Central memory CD4-positive, alpha-beta T cell (primary cell): Measurements from ENCODE around the gene NSMCE4A.
"Not testable (repeated sequence)": the region's sequence is repeated elsewhere in the genome, so short reads cannot be mapped to it uniquely, and the experiment has no call there.

Experiments used
- DNase-seq: peaks from one replicate; pipeline ENCODE4 v3.0.0; 2022

NSMCE4A gene

DNA sequence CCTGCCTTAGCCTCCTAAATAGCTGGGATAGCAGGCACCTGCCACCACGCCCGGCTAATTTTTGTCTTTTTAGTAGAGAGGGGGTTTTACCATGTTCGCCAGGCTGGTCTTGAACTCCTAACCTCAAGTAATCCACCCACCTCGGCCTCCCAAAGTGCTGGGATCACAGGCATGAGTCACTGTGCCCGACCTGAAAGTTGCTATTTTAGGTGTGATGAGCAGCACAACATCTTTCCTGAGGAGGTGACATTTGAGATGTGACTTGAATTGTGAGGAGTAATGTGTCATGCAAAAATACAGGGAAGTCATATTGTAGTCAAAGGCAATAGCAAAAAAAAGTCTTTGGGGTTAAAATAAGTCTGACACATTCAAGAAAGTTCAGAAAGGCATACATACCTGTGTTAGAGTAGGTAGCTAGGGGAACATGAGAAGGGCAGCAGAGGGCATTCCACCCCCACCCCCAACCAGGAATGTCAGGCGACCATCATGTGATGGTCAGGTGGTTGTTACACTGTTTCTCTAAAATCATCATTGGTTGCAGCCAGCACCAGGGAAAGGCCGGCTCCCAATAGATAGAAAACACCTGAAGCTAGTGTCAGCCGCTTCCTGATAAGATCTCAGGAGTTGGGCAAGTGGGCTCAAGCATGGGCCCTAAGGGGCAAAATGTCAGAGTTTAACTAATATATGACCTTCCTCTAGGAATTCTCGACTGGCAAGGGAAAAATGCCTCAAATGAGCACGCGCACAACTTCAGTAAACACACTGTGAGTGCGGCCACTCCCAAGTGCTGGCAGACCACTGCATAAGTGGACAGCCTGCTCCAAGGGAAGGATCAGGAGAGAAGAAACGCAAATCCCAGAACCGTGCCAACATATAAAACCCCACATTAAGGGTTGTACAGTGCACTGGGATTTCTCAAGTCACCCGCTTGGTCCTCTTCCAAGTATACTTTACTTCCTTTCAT is 13.6 kb upstream of the NSMCE4A start, which contains the start of gene TACC2:
Gene TACC2 (plus strand): TSS at position 803 of the 964 bp plus-strand sequence. CDS start 32,819 bp downstream, outside the sequence.
- DNase-seq, result no peak

DNA sequence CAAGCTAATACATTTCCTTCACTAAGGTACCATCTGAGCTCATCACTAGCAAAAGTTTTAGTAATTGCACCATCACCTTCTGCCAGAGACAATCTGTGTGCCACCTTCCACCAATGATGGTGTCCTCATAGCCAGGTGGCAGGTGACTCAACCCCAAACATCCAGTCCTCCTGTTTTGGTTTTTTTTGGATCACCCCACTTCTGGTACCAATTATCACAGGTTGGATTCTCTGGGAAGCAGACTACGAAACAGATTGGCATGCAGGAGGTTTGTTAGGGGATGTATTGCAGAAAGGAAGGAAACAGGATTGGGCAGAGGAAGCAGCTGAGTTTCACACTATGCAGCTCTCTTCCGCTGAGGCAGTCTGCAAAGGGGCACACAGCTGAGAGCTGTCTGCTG is 9.4 kb upstream of the NSMCE4A start:
- no peak for DNase-seq

DNA sequence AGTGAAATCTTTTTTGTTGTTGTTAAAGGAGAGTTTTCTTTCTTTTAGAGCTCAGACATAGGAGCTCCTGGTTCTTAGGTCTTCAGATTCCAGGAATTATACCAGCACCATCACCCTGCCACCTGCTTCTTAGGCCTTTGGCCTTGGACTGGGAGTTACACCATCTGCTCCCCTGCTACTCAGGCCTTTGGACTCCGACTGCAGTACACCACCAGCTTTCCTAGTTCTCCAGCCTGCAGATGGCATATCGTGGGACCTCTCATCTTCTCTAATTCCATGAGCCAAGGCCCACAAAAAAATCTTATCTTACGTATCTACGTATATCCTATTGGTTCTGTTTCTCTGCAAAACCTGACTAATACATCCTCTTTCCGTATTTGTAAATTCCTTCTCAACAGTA is 8.8 kb upstream of the NSMCE4A start:
- DNase-seq, result no peak

DNA sequence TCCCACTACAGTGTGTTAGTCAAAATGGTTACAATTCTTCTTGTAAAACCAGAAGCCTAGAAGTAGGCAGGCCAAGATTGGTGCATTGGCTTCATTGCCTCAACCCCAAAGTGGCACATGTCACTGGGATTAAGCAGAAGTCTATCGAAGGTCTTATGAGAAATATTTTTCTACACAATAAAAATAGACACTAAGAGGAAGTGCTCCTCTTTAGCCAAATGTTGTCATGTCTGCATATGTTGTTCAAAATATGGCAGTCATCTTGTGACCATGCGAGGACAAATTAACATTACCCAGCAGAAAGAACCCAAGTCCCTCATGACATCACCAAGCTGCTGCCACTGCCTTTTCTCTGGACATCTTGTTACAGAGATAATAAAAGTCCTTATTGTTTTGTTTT is 6.3 kb upstream of the NSMCE4A start:
- DNase-seq, result no peak

DNA sequence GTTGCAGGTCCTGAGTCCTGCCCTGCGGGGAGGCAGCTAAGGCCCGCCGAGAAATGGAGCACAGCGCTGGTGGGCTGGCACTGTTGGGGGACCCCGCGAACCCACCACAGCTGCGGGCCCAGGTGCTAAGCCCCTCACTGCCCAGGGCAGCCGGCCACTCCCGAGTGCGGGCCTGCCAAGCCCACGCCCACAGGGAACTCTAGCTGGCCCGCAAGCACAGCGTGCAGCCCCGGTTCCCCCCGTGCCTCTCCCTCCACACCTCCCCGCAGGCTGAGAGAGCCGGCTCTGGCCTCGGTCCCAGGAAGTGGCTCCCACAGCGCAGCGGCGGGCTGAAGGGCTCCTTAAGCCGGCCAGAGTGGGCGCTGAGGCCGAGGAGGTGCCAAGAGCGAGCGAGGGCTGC is 3.5 kb upstream of the NSMCE4A start:
- no peak for DNase-seq

DNA sequence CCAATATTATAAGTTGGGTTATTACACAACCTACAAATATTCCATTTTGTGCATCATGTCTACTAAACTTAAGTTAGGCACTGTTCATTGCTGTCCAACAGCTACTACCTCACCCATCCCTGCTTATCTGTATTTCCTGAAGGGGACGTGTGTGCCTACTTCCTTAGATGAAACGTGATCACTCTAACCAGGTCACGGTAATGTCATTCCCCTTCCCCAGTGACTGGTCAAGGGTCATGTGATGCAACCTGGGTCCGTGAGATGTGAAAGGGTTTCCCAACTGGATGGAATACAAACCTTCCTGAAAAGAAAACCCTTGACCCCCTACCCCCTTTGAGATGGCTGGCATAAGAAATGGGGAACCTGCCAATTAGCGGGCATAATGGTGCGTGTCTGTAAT is 1.6 kb upstream of the NSMCE4A start:
- no peak for DNase-seq

DNA sequence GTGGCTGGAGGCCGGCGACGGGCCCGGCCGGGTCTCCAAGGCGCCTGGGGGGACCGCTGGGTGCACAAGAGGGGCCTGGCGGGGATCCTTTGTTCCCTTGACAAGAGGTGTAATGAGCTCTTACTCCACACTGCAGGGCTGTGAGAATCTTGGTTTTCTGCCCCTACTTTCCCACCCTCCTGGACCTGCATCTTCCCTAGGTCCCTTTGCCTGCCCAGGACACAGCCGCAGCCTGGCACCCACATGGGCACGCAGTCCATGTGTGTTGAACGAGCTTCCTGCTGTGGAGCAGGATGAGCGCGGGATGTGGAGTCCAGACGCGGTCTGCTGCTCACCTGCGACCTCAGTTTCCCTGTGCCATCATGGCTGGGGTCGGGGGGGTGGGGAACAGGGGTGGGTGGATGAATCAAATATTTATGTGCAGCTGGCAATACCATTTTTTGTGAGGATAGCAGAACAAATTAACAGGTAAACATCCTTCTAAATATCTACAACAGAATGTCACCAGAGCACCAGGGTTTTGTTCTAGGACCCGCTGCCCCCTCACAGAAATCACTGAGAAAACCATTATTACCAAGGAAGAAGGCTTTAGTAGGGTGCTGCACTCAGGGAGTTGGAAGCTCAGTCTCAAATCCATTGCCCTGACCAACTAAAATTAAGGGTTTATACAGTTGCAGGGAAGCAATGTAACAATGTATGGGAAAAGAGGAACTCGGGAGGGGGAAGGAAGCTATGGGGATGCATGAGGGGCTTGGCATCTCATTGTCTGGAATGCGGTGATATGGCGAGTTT is 474 bp upstream of the NSMCE4A start:
- no peak for DNase-seq

DNA sequence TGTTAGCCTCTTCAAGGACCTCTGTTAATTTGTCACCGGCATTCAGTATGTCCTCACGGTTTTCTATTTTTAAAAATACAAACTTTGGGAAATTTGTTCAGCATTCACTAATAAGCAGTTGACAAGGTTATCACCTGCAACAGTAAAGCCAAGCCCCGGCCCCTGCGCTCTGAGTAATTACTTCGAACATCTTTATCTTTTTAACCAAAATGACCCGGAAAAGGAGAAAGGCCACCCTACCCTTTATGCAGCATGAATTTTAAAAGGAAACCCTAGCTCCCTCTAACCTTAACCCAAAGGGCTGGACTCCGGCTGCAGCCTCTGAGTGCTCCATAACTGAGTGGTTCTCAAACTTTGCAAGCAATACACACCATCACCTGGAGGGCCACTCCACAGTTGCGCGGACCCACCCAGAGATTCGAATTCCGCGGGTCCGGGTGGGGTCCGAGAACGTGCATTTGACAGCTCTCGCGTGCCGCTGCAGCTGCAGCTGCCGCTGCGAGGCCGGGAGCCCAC is 940 bp downstream of the NSMCE4A start:
- DNase-seq, result no peak

DNA sequence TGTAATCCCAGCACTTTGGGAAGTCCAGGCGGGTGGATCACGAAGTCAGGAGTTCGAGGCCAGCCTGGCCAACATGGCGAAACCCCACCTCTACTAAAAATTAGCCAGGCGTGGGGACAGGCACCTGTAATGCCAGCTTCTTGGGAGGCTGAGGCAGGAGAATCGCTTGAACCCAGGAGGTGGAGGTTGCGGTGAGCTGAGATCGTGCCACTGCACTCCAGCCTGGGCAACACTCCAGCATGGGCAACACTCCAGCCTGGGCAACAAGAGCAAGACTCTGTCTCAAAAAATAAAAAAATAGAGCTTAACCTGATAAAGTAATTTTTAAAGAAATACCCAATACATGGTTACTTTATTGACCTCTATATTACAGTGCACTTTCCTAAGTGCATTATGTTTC is 5.9 kb downstream of the NSMCE4A start:
- not testable (repeated sequence) for DNase-seq

DNA sequence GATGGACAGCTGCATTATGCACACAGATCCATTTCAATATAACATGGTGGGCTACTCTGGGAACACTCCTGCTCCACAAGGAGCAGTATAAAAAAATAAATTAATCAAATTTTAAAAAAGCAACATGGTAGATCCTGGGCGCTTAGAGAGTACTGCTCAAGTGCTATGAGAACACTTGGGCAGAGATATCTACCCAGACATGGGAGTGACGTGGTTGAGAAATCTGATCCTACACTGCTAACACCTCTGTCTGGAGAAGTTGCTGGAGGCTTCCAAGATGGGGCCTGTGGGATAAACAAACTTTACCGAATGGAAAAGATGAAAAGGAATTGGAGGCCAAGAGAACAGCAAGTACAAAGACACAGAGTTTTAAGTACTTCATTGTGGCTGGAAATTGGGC is 9.0 kb downstream of the NSMCE4A start:
- no peak for DNase-seq

DNA sequence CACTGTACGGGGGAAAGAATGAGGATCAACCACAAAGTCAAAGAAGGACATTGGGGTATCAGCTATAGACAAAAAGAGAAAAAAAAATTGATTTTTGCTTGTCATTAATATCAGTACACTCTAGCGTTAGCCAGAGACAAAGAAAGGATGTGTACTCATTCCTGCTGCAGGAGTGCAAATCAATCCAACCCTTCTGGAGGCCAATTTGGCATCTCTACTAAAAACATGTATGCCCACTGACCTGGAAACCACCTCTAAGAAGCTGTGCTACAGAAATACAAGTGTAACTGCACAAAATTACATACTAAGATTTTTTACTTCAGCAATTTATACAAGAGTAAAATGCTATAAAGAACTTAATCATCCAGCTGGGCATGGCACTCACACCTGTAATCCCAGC is 13.6 kb downstream of the NSMCE4A start:
- no peak for DNase-seq

DNA sequence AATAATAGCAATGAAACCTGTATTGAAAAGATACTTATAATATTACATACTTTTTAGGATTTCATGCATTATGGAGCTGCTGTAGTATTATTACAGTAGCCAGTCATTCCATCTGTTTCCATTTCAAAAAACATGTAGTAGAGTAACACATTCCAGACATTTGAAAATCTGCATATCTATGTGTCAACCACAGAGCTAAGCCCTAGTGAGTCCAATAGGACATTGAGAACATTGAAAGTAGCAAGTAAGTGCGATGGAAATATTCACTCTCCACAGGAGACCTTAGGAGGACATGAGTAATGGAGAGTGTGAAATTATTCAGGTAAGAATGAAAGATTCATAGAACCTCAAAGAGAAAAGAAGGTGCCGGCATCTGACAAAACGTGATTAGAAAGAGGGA is 15.3 kb downstream of the NSMCE4A start:
- no peak for DNase-seq

DNA sequence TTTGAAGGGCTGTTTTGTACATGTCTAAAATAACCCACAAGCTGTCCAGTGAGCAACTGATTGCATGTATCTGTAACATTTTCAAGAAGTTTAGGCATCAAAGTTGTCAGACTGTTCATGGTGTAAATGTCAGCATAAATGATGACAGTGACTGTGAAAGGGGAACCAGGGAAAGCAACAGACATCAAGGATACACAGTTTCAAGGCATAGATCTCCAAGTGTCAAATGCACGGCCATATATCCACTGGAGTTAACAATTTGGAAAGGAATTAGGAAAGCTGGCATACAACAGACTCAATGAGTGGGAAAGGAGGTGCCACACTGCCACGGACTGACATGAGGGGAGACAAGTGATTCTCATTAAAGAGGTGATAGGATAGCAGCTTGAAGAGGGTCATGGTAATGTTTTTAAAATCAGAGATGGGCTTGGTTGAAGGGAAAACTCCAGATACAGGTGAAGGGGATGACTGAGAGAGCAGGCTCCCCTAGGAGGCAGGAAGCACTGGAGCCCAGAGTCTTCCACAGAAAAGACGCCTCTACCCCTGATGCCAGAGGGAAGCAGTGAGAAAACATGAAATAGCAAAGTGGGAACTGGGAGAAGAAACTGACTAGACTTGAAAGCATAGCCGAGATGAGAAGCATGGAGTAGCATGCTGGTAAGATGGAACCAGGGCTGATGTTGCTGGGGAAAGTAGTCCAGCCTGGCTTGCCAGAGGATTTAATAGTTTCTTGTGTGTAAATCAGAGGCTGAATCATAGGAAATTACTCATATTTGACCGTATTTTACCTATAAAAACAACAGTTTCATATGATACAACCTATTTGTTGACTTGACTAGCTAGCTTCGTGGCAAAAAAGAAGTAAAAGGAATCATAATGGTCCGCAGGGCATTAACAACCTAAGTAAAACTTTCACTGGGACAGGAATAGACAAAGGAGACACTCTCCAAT is 18.6 kb downstream of the NSMCE4A start:
- no peak for DNase-seq

DNA sequence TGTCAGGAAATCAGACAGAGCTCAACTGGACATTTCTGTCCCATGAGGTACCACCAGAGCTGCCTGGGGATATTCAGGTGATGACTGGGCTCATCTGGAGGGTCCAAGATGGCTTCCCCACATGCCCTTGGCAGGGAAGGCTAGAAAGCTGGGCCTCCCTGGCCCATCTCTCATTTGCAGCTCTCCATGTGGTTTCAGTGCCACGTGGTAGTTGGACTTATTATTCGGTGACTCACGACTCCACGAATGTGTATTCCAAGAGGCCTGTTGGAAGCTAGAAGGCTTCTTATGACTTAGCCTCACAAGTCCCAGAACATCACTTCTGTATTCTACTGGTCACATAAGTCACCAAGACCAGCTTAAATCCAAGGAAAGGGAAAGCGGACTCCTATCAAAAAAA is 22.8 kb downstream of the NSMCE4A start:
- DNase-seq, result no peak

DNA sequence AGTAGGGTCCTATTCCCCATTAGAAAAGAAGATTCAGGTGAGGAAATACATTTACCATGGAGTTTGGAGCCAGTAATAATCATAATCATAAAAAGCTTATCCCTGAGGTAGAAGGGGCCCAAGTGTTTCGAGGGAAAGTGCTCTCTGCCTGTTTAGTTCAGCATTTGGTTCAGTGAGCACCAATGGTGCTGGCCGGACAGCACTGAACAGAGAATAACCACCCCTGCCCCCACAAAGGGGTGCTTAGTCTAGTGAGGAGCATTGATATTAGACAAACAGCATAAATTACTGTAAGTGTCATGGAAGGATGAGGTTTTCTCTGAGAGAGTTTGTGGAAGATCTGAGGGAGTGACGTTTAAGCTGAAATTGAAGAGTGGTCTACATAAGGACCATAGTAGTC is 25.6 kb downstream of the NSMCE4A start:
- no peak for DNase-seq

DNA sequence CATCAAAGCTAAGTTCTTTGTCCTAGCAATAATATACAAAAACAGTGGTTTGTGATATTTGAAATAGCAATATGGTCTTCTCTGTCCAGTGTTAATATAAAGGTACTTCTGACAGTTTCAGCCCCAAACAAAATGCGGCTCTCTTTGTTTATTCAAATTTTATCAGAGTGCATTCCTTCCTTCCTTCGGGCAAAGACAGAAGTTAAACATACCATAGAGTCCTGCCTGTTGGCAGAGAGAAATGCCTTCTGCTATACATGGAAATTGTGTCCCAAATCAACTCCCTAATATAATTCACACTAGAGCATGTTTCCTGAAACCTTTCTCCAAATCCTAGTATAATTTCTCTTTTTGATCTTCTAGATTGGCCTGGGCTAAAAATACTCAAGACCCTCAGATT is 26.0 kb downstream of the NSMCE4A start:
- DNase-seq, result no peak

DNA sequence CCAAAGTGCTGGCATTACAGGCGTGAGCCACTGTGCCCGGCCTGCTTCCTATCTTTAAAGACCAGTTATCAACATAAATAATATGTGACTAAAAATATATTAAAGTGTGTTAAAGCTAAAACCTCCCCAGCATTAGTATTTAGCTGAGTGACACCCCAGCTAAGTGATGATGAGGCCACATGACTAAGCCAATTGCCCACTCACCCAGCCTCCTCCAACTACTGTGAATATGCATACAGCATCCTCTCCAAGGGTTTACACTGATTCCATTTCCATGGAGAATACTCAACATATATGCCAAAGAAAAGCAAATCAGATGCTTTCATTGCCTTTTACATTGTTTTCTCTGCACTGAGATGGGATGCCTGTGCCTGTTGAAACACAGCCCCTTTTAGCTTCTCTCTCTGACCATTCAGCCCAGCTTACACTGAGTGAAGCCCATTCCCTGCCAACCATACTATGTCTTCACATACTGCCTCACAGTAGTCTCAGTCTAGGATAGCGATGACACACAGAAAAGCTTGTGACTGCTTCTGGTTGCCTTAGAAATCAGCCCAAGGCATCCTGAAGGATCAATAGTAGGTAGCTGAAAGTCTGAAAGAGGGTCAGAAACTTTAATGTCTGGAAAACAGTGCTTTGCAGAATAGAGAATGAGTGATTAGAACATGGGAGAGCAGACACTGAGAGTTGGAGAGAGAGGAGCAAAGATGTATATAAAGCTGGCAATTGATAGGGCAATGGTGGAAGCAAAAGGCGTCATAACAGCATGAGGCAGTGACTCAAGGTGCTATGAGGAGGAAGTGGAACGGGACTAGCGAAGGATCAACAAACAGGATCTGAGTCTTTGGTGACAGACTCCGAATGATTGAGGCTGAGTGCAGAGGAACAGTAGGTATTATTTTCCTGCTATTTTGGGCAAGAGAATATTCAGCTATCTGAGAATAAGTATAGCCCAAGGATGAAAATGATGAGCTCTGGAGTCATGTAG is 27.4 kb downstream of the NSMCE4A start:
- DNase-seq, result no peak

DNA sequence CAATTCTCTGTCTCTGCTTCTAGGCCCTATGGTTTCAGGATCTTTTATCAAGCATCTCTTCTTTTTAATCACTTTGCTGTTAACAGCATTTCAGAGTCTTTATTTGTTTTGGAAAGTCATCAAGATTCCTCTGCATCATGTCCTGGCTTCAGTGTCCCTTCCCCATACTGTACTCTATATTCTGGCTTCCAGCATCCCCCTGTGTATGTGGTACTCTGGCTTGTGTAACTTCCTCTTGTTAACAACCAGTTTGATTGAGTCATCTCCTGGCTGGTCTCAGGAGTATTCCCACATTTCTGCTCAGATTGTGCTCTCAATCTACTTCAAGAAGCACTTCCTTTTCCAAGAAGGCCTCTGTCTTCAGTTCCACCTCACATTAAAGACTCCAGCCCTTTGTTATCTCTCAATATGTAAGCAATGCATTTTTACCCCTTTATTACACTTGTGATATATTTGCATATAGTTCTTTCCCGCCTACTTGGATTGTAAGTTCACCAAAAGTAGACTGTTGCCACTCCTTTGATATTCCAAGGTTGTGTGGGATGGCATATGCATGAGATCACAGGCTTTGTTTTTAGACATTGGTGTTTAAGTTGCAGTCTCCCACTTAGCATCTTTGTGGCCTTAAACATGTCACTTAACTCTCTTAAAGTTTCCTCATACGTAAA is 32.1 kb downstream of the NSMCE4A start:
- DNase-seq, result no peak

DNA sequence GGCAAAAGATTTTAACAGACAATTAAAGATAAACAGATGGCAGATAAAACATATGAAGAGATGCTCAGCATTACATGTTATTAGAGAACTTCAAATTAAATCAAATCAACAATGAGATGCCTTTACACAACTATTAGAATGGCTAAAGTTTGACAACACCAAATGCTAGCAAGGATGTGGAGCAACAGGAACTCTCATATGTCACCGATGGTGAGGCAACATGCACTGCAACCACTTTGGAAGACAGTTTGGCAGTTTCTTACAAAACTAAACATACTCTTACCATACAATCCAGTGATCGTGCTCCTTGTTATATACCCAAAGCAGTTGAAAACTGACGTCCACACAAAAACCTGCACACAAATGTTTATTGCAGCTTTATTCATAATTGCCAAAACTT is 33.5 kb downstream of the NSMCE4A start:
- DNase-seq, result no peak

DNA sequence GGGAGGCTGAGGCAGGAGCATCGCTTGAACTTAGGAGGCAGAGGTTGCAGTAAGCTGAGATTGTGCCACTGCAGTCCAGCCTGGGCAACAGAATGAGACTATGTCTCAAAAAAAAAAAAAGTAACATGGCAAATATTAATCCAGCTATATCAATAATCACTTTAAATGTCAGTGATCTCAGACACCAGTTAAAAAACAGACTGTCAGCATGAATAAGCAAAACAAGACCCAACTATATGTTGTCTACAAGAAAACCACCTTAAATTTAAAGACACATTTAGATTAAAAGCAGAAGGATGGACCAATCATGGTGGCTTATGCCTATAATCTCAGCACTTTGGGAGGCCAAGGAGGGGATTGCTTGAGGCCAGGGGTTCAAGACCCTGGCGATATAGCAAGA is 38.7 kb downstream of the NSMCE4A start:
- DNase-seq, result no peak

DNA sequence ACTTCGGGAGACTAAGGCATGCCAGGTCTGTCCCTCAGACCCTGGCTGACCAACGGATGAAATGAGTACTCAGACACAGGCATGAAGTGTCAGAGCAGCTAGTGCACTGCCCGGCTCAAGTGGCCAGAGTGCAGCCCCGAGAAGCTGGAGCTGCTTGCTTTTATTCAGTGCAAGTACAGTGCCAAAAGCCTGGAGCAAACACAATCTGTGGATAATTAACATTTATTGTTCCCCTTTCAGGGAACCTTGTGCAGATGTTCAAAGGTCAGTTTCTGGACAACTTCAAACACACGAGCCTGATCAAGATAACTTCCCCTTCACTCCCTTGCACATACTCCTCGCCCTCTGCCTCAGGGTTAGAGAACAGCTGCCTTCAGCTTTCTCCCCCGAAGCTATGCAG is 39.3 kb downstream of the NSMCE4A start:
- DNase-seq, result no peak
